HepG2 (cell line): Measurements from ENCODE around the gene MPPE1. TPM values are rescaled to one million over a fixed set of nuclear protein-coding genes. Genes with fewer than 3 reads are reported as not detected.
A peak's percentile ranks its signal among the peaks of the same experiment; 100 is the strongest.

Experiments
- ARNT2 ChIP-seq: sonication (generic); formaldehyde crosslinking; IDR thresholded peaks from 2 replicates; pipeline ENCODE4 v1.8.0; 2022; ENCODE audit warnings: mild to moderate bottlenecking, low read depth, missing genetic modification reagents, moderate library complexity
- ELK4 ChIP-seq: sonication (generic); formaldehyde crosslinking; IDR thresholded peaks from 2 replicates; pipeline ENCODE4 v1.9.0; 2021; ENCODE audit warnings: missing genetic modification reagents, borderline replicate concordance
- FOXC1 ChIP-seq: sonication (generic); formaldehyde crosslinking; IDR thresholded peaks from 2 replicates; pipeline ENCODE4 v1.8.0; 2022; ENCODE audit warnings: mild to moderate bottlenecking, missing genetic modification reagents, borderline replicate concordance
- GRHL1 ChIP-seq: sonication (generic); formaldehyde crosslinking; conservative IDR thresholded peaks from 2 replicates; pipeline ENCODE4 v1.8.0; 2022; ENCODE audit warnings: missing genetic modification reagents
- MYPOP ChIP-seq: sonication (generic); formaldehyde crosslinking; IDR thresholded peaks from 2 replicates; pipeline ENCODE4 v1.8.1; 2023; ENCODE audit warnings: mild to moderate bottlenecking, moderate library complexity, missing genetic modification reagents
- POLR2AphosphoS2 ChIP-seq: IDR thresholded peaks from 2 replicates; pipeline ENCODE4 v1.6.1; 2011; ENCODE audit warnings: low read depth, low read length, improper control_type of control experiment
- PRDM4 ChIP-seq: sonication (generic); formaldehyde crosslinking; IDR thresholded peaks from 2 replicates; pipeline ENCODE4 v1.9.0; 2021; ENCODE audit warnings: missing genetic modification reagents, borderline replicate concordance
- RNF2 ChIP-seq: fragments of 450-650 bp; conservative IDR thresholded peaks from 2 replicates; pipeline ENCODE4 v1.6.1; 2016; ENCODE audit warnings: low read depth
- SAP130 ChIP-seq: IDR thresholded peaks from 2 replicates; pipeline ENCODE4 v1.6.1; 2016; ENCODE audit warnings: low read depth
- SKI ChIP-seq: fragments of 450-650 bp; IDR thresholded peaks from one replicate; pipeline ENCODE4 v1.6.1; 2018; ENCODE audit warnings: mild to moderate bottlenecking; ENCODE audit not compliant: partially characterized antibody
- SNAI1 ChIP-seq: sonication (generic); formaldehyde crosslinking; IDR thresholded peaks from 2 replicates; pipeline ENCODE4 v1.5.0; 2020; ENCODE audit warnings: mild to moderate bottlenecking, missing genetic modification reagents, borderline replicate concordance
- TBX2 ChIP-seq: sonication (generic); formaldehyde crosslinking; IDR thresholded peaks from 2 replicates; pipeline ENCODE4 v1.5.0; 2020; ENCODE audit warnings: missing genetic modification reagents, mild to moderate bottlenecking, borderline replicate concordance
- UBTF ChIP-seq: sonication (generic); formaldehyde crosslinking; IDR thresholded peaks from 2 replicates; pipeline ENCODE4 v1.4.0; 2020; ENCODE audit warnings: mild to moderate bottlenecking, missing genetic modification reagents
- ZFP82 ChIP-seq: sonication (generic); formaldehyde crosslinking; IDR thresholded peaks from 2 replicates; pipeline ENCODE4 v1.5.1; 2020; ENCODE audit warnings: mild to moderate bottlenecking, missing genetic modification reagents, borderline replicate concordance
- ZNF510 ChIP-seq: sonication (generic); formaldehyde crosslinking; IDR thresholded peaks from 2 replicates; pipeline ENCODE4 v1.4.0; 2020; ENCODE audit warnings: low read depth, mild to moderate bottlenecking, missing genetic modification reagents
- ZNF512 ChIP-seq: sonication (generic); formaldehyde crosslinking; IDR thresholded peaks from 2 replicates; pipeline ENCODE4 v1.4.0; 2020; ENCODE audit warnings: mild to moderate bottlenecking, missing genetic modification reagents
- ZNF670 ChIP-seq: sonication (generic); formaldehyde crosslinking; IDR thresholded peaks from 2 replicates; pipeline ENCODE4 v1.8.0; 2022; ENCODE audit warnings: mild to moderate bottlenecking, missing genetic modification reagents, borderline replicate concordance
- polyA plus RNA-seq, 8 experiments: library from polyadenylated mRNA; depleted of rRNA in 3 of 8; stranded (reverse) in 7 of 8; unstranded in 1 of 8; fragments of >200 nt; fragmentation: Illumina TruSeq in 4 of 8; extraction: Trizol in 4 of 8; gene quantifications; 2 replicates each; pipeline versions ENCODE4 v1.2.1 to v1.2.3, GENCODE V29; 2011 to 2016; ENCODE audit warnings: low read depth in 4 of 8, missing spikeins in 1 of 8, mixed read lengths in 1 of 8; ENCODE audit not compliant: insufficient read depth in 1 of 8
- total RNA-seq, 5 experiments: library from RNA; depleted of rRNA; stranded (reverse); fragments of >200 nt; fragmentation: Illumina TruSeq; extraction: Trizol; gene quantifications; 2 replicates each; pipeline ENCODE4 v1.2.3, GENCODE V29; 2016; ENCODE audit warnings: low read depth in 1 of 5

Gene MPPE1
- total and polyA plus RNA-seq, 2 of the 13 experiments (the other 11 are each of a cell fraction or from before 2014, with no cell fraction given) = 9.6 to 11.9 TPM

GRCh38 chr18:11851146-11851805, 56.8 kb downstream of the MPPE1 start, which contains the start of gene CHMP1B (continued):
- TF ChIP-seq PRDM4 (CRISPR knock-in tag) (no peak), ZNF670 (peak; percentile 65; the same call in 1 of the 2 replicates), SAP130 (CRISPR knock-in tag) (peak; percentile 98), RNF2 (no peak), FOXC1 (CRISPR knock-in tag) (peak; percentile 57), ZFP82 (no peak), SNAI1 (CRISPR knock-in tag) (no peak; the same call in 1 of the 2 replicates), ZNF512 (CRISPR knock-in tag) (no peak), ARNT2 (peak; percentile 60; the same call in 1 of the 2 replicates), SKI (peak; percentile 54), MYPOP (peak; percentile 74; the same call in 1 of the 2 replicates), ZNF510 (CRISPR knock-in tag) (peak; percentile 76; the same call in 1 of the 2 replicates), ELK4 (no peak), UBTF (peak; percentile 74), POLR2AphosphoS2 (0 out of 2 replicates have a peak, but pooled peaks have one; percentile 38), TBX2 (CRISPR knock-in tag) (peak; percentile 63; the same call in 1 of the 2 replicates), GRHL1 (no peak)
